IPS-NIHi7 (cell line): ENCODE measurements around the gene TALDO1.

Experiments
- DNase-seq: peaks from one replicate; pipeline ENCODE4 v3.0.0; 2012; ENCODE audit warnings: mixed read lengths; ENCODE audit errors: extremely low spot score

Gene TALDO1

DNA sequence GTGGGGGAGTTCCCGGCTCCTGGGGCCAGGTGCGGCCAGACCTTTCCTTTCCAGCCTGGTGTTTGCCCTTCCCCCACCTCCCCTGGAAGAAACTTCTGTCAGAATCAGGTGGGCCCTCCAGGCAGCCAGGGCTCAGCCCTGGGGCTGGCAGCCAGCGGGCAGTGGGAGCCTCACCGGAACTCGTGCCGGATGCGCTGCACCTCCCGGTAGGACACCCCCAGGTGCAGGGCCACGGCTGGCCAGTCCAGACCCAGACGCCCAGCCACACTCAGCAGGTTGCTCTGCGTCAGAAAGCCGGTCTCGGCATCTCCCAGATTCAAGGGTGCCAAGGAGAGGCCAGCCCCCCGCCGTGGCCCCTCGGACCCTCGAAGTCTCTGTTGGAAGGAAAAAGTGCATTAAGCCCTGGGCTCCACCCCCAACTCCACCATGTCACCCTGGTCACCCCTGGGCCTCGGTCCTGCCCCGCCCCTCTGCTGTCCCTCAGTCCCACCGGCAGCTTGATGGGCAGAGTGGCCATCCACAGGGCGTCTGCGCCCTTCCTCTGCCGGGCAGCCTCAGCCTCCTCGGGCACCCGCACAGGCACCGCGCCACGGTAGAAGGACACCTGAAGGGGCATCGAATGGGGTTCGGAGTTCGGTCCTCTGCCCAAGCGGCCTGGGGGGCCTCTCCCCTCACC, 52.5 kb downstream of the TALDO1 start:
- no peak for DNase-seq

GRCh38 chr11:800473-800872, 53.2 kb downstream of the TALDO1 start:
- DNase-seq = no peak

DNA sequence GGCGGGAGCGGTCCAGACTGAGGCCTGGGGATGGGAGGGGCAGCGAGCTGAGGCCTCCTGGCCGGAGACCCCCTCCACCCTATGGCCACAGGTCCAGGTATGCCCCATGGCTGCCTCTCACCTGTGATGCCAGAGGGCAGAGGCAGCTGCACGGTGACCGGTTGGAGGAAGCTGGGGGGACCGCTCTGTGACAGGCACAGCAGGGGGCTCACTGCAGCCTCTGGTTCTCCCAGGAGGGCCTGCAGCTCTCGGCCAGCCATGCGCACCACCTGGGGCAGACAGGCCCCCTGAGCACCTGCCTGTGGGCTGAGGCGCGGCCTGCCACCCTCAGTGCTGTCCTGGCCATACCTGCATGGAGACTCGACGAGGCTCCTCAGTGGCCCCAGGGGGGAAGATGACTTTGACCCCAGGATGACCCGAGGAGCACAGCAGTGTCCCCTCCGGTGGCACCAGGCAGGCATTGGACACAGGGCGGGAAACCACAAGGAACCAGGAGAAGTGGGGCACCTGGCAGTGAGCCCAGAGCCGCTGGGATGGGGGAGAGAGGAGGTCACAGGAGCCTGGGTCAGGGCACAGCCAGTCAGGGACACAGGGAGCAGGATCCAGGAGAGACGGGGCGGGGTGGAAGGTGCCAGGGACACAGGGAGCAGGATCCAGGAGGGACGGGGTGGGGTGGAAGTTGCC, 54.0 kb downstream of the TALDO1 start:
- no peak for DNase-seq

DNA sequence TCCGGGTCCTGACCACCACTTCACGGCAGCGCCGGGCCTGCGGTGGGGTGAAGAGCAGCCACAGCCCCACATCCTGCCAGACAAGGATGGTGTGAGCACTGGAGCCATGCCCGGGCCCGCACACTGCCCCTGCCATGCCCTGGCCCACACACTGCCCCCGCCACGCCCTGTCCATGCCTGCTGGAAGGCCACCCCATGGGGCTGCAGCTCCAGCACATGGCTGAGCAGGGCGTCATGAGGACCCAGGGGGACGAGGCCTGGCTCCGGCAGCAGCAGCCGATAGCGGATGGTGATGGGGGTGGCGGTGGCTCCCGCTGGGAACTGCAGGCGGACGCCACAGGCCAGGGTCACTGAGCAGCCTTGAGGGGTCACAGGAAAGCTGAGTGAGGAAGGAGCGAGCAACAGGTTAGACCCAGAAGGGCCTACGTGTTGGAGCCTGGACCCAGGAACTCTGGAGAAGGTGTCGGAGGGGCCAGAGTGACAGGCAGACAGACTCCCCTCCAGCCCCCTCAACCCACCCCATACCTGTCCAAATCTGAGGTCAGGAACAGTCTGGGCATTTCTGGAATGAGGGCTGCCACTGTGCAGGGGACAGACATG, 54.9 kb downstream of the TALDO1 start:
- DNase-seq = no peak

GRCh38 chr11:802693-803466, 55.6 kb downstream of the TALDO1 start:
- no peak for DNase-seq

- DNase-seq = no peak
Observed at GRCh38 chr11:803467-803742, 56.1 kb downstream of the TALDO1 start.

DNA sequence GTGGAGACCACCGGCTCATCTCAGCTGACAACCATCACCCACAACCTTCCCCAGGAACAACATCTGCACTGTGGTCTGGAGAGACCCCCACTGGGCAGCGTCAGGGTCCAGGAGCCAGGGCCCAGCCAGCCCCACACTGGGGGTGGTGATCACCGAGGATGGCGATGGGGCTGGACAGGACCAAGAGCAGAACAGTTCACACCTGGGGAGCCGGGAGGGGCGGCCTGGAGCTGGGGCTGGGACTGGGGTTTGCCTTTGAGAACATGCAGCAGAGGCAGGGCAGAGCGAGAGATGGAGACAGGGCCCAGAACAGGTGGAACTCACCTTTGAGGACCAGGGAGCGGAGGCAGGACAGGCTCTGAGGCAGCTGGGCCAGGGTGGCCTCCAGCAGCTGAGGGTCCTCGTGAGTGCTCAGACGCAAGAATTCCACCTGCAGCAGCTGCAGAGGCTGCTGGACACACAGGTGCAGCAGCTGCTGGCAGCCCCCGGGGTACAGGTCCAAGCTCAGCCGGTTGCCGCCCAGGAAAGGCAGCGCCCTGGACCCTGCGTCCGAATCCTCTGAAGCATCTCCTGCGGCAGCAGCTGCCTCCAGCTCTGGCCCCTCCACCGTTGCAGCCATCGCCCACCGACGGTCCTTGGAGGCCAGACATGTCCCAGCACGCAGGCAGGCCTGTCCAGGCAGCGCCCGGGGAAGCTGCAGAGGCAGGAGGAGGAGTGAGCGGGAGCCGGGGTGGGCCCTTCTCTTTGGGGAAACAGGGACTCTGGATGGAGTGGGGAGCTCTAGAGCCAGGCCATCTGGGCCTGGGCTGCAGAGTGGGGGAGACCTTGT, 56.7 kb downstream of the TALDO1 start:
- no peak for DNase-seq

DNA sequence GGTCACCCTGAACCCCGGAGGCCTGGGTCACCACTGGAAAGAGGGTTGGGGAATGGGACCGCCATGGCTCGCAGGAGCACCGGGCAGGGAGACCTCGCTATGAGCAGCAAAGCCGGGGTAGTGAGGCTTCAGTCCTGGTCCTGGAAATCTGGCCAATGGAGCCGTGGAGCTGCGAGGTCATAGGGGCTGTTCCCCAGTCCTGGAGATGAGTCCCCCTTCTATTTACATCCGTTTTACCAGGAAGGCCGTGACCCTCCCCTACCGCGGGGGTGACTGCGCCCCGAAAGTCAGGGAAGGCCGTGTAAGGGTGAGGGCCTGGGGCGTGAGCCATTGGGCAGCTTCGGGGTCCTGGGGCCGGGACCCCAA, 57.3 kb downstream of the TALDO1 start:
- no peak for DNase-seq

DNA sequence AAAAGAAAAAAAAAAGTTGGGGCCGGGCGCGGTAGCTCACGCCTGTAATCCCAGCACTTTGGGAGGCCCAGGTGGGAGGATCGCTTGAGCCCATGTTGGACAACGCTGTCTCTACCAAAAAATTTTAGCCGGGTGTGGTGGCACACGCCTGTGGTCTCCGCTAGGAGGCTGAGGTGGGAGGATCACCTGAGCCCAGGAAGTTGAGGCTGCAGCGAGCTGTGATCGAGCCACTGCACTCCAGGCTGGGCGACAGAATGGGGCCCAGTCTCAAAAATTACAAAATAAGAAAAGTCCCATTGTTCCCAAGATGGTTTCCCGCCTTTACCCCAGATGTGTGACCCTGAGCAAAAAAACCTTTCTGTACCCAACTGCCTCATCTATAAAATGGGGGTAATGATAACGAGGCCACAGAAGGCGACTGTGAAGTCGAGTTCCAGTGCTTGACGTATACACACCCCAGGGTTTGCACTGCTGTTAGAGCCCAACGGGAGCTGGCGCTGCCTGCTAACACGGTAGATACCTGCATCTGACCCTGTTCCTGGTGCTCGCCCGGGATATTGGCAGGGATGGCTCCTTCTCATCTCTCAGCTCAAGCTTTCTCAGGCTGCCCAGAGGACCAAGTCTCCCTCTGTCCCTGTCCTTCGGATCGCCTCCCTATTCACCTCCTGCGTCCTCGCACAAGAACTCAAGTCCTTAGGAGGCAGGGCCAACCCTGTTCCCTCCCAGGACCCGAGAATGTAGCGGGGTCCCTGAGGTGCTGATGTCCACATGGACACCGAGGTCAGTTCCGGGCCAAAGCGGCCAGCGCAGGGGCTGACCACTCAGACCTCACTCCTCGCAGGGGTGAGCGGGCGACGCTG, 61.4 kb downstream of the TALDO1 start:
- no peak for DNase-seq

- DNase-seq = peak; percentile 93
Observed at GRCh38 chr11:809287-810039, 62.2 kb downstream of the TALDO1 start, which contains the start of gene RPLP2. Gene RPLP2, plus strand, starts transcription at chr11:809967. Its CDS starts 268 bp downstream, at chr11:810235.

- no peak for DNase-seq
Observed at GRCh38 chr11:810040-810567, 62.8 kb downstream of the TALDO1 start.

DNA sequence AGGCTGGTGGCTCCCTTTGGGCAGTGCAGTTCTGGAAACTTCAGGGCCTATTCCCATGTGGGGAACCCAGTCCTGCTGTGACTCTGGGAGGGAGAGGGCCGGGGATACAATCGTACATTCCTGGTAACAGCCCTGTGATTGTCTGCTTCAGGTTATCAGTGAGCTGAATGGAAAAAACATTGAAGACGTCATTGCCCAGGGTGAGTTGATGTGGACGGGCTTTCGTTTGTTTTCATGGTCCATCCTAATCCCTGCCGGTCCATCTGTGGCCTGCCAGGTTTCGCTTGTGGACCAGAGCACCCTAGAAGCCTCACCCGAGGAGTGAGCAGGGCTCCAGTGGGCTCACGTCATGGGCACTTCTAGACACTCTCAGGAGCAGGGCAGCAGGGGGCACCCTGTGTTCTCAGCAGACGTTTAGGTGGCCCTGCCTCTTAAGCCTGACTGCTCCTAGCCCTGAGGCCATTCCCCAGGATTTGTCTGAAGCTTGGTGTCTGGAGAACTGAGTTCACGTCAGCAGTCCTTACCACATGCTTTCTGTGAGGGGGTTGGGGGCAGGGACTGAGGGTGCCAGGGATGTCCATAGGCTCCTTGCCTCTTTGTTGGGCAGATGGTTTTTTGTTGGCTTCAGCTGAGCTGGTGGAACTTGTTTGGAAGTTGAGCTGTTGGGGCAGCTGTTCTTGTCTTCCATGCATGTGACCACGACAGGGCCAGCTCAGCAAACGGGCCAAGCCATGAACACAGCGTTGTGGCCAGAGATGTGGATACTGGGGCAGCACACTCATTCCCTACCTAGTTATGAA, 64.4 kb downstream of the TALDO1 start:
- DNase-seq = no peak

DNA sequence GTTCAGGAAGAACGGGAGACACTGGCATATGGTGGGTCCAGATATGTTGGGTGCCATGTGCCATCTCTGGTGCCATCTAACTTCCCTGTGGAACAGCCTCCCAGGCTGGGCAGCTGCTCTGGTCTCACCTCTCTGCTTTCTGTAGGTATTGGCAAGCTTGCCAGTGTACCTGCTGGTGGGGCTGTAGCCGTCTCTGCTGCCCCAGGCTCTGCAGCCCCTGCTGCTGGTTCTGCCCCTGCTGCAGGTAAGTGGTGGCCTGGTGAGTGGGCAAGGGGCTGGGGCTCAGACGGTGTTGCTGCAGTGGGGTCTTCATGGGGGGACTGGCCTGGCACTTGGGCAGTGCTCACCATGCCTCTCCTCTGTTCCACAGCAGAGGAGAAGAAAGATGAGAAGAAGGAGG, 65.1 kb downstream of the TALDO1 start:
- no peak for DNase-seq

DNA sequence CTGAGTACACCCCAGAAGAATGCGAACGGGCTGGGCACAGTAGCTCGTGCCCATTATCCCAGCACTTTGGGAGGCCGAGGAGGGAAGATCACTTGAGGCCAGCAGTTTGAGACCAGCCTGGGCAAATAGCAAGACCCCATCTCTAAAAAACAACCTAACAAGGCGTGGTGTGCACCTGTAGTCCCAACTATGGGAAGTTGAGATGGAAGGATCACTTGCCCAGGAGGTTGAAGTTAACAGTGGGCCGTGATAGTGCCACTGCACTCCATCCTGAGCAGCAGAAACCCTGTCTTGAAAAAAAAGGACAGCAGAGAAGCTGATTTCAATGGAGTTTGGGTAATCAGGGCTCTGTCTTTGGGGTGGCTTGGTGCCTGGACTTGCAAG, 65.8 kb downstream of the TALDO1 start:
- no peak for DNase-seq

- DNase-seq = no peak
Observed at GRCh38 chr11:813456-814096, 66.3 kb downstream of the TALDO1 start.
